Brain microvascular endothelial cell (primary cell): Measurements from ENCODE around the gene ZC3H7B.
A peak's percentile ranks its signal among the peaks of the same experiment; 100 is the strongest.
"Not testable (repeated sequence)": the region's sequence is repeated elsewhere in the genome, so short reads cannot be mapped to it uniquely, and the experiment has no call there.

Experiments used
- DNase-seq: peaks from one replicate; pipeline ENCODE4 v3.0.0-alpha.2; 2020
- H3K27ac ChIP-seq: fragments of 250-450 bp; sonication (Bioruptor Pico); 2 replicates; pipeline ENCODE4 v1.5.1; 2020; ENCODE audit warnings: mild to moderate bottlenecking, moderate library complexity
- H3K27me3 ChIP-seq: fragments of 250-450 bp; sonication (Bioruptor Pico); replicated peaks from 2 replicates; pipeline ENCODE4 v1.5.1; 2020; ENCODE audit warnings: mild to moderate bottlenecking
- H3K36me3 ChIP-seq: fragments of 250-450 bp; sonication (Bioruptor Pico); replicated peaks from 2 replicates; pipeline ENCODE4 v1.5.1; 2020; ENCODE audit warnings: mild to moderate bottlenecking
- H3K4me3 ChIP-seq: 2 replicates; pipeline ENCODE4 v1.5.1; 2011; ENCODE audit warnings: low read depth, mild to moderate bottlenecking, control low read depth, low read length, moderate library complexity
- CTCF ChIP-seq: IDR thresholded peaks from 2 replicates; pipeline ENCODE4 v1.5.1; 2011; ENCODE audit warnings: low read depth, mild to moderate bottlenecking, moderate library complexity, low read length, control low read depth, inconsistent platforms; ENCODE audit errors: missing control alignments
- in situ Hi-C: cut with HindIII; loops from 2 replicates; pipeline ENCODE4 v1.10.0; 2017; ENCODE audit warnings: low sequenced_read_pairs, low pct_ligation_motif_present

ZC3H7B gene

DNA sequence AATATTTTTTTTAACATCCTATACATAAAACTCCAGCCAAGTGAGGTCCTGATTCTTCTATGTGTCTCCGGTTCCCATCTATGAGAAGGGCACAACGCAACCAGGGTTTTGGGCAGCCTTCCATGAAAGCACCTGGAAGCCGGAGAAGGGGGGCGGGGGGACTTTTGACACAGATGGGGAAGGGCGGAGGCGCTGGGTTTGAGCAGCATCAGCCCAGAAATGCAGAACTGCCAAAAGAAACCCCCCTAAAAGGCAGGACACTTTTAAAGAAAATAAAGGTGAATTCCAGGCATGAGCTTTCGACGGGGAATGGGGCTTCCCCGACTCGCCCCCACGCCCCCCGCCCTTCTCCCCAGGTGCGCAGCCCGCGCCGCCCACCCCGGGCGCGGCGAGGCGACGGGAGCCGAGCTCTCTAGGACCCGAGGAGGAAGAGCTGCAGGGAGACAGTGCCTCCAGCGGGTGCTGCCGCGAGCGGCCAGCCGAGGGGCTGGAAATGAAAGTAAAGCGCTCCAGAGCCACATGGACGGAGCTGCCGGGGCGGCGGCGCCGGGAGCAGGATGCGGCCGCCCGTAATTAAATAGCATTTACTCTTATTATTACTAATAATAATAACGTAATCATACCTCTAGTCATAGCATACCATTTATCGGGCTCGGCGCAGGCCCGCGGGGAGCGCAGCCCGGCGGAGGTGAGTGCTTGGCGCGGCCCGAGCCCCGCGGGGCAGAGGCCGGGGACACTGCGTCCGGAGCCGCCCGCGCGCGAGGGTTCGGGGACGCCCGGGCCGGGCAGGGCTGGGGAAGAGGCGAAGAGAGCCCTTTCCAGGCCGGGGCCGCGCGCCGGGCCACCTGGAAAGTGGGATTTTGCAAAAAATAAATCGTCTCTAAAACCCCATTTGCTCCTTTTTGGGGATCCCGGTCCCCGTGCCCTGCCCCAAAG is at the start of gene ZC3H7B:
ZC3H7B (plus strand) TSS at position 441 of the 936 bp plus-strand sequence. CDS start 19,136 bp downstream, outside the sequence.
- peak; percentile 67 for DNase-seq
- TF ChIP-seq CTCF, result peak; percentile 72
- in situ Hi-C loops, result no loop called here

GRCh38 chr22:41252365-41252764 is 49.0 kb upstream of the ZC3H7B start:
- peaks cover 78% of the 10 kb centered on the region for H3K36me3 ChIP-seq

More for the DNA sequence above, at the start of gene ZC3H7B:
- Histone ChIP-seq H3K4me3 (peak within 1 kb of the TSS; percentile 83), H3K27me3 (no peaks in the 10 kb centered on the region), H3K36me3 (no peaks in the 10 kb centered on the region), H3K27ac (peak within 1 kb of the TSS; percentile 60)

DNA sequence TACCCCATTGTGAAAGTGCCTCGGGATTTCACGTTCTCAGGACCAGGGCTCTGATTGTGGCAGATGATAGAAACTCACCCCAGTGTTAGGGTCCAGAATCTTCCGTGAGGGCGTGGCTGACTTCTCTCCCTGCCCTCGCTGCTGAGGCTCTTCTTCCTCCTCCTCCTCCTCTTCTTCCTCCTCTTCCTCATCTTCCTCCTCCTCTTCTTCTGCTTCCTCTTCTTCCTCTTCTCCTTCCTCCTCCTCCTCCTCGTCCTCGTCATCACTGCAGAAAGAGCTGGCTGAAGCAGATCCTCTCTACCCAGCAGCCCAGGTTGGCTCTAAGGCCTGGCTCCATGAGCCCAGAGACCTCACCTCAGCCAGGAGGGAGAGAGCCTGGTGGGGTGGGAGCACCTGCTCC is 47.1 kb upstream of the ZC3H7B start:
- Histone ChIP-seq H3K27ac (no peak overlapping the region), H3K27me3 (no peaks in the 10 kb centered on the region), H3K36me3 (peaks cover 75% of the 10 kb centered on the region), H3K4me3 (no peak overlapping the region)
- in situ Hi-C loops, result no loop called here
- no peak for DNase-seq
- TF ChIP-seq CTCF, result no peak

More at GRCh38 chr22:41252365-41252764, 49.0 kb upstream of the ZC3H7B start:
- TF ChIP-seq CTCF, result no peak
- H3K4me3 ChIP-seq, result no peak overlapping the region
- no peaks in the 10 kb centered on the region for H3K27me3 ChIP-seq
- H3K27ac ChIP-seq, result no peak overlapping the region
- in situ Hi-C loops, result no loop called here
- no peak for DNase-seq

DNA sequence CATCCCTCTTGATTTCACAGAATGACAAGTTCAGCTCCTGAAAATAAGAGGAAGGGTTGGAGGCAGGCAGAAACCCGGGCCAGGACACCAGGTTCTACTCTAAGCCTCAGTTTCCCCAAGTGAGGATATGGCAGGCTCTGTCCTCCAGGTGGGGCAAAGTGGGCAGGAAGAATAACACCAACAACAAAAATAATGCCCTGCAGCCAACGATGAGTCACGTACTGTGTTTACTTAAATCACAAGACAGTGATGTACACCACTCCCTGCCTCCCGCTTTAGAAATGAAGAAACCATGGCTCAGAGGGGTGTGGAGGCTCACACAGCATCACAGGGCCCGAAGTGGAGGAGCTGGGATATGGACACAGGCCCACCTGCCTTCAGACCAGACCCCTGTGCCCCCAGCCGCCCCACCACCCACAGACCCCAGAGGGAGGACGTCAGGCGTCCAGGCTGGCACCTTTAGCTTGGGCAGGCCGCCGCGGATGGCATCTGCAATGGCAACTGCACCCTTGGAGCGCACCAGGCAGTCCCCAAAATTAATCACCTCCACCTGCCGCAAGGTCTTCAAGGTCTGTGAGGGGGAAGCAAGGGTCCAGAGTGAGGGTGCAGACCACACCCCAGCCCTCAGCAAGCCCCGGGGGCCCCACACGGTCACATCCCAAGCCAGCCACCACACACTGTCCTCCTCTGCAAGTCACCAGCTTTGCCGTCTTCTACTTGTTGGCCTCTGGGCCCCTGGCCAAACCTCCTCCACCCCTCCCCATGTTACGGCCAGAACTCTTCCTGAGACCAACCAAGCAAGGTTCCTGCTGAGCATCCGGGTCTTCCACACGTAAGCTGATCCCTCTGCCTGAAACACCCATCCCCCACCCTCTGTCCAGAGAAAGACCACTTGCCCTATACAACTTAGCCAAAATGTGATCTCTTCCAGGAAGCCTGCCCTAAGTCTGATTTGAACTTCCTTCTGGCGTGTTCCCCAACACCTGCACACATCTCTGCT is 44.8 kb upstream of the ZC3H7B start:
- Histone ChIP-seq H3K4me3 (no peak overlapping the region), H3K27ac (peak overlapping the region; percentile 57), H3K27me3 (no peaks in the 10 kb centered on the region), H3K36me3 (peaks cover 76% of the 10 kb centered on the region)
- peak; percentile 76 for DNase-seq
- TF ChIP-seq CTCF, result peak; percentile 44
- in situ Hi-C loops, result no loop called here

GRCh38 chr22:41257696-41258095 is 43.6 kb upstream of the ZC3H7B start:
- Histone ChIP-seq H3K4me3 (no peak overlapping the region), H3K27me3 (no peaks in the 10 kb centered on the region), H3K27ac (no peak overlapping the region), H3K36me3 (peaks cover 75% of the 10 kb centered on the region)
- in situ Hi-C loops, result no loop called here
- no peak for TF ChIP-seq CTCF
- no peak for DNase-seq

DNA sequence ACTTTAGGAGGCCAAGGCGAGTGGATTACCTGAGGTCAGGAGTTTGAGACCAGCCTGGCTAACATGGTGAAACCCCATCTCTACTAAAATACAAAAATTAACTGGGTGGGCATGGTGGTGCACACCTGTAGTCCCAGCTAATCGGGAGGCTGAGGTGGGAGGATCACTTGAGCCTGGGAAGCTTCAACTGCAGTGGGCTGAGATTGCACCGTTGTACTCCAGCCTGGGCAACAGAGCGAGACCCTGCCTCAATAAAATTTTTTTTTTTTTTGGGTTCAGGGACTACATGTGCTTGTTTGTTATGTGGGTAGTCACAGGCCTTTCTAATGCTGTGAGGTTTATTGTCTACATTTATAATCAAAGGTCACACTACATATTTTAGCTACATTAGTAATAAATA is 41.6 kb upstream of the ZC3H7B start:
- H3K36me3 ChIP-seq, result peaks cover 80% of the 10 kb centered on the region
- DNase-seq, H3K27me3 ChIP-seq, H3K27ac ChIP-seq, in situ Hi-C loops, H3K4me3 ChIP-seq: not testable (repeated sequence)
